Astrocyte (in vitro differentiated cells and primary cell): ENCODE results near the gene PLCL2. TPM values are rescaled to one million over a fixed set of nuclear protein-coding genes. Genes with fewer than 3 reads are reported as not detected.

ENCODE experiments used
- DNase-seq: peaks from one replicate; pipeline ENCODE4 v3.0.0-alpha.2; 2010; ENCODE audit warnings: low read depth
- FAIRE-seq: peaks from 2 replicates; lab custom pipeline; 2011; peaks lifted over from hg19 to GRCh38; lab: Jason Lieb, UNC
- H2AFZ ChIP-seq: 2 replicates; pipeline ENCODE4 v1.6.0; 2012; ENCODE audit warnings: low read depth, low read length, inconsistent platforms
- H3K27ac ChIP-seq: 2 replicates; pipeline ENCODE4 v1.5.1; 2011; ENCODE audit warnings: low read depth, low read length, inconsistent platforms
- H3K27me3 ChIP-seq: 2 replicates; pipeline ENCODE4 v1.6.0; 2011; ENCODE audit warnings: low read length, inconsistent platforms; ENCODE audit not compliant: insufficient read depth
- H3K36me3 ChIP-seq: 2 replicates; pipeline ENCODE4 v1.5.1; 2011; ENCODE audit warnings: low read length, inconsistent platforms; ENCODE audit not compliant: insufficient read depth
- H3K4me1 ChIP-seq: 2 replicates; pipeline ENCODE4 v1.5.1; 2011; ENCODE audit warnings: low read length, inconsistent platforms; ENCODE audit not compliant: insufficient read depth
- H3K4me2 ChIP-seq: 2 replicates; pipeline ENCODE4 v1.6.0; 2012; ENCODE audit warnings: low read length, inconsistent platforms
- H3K4me3 ChIP-seq: 2 replicates; pipeline ENCODE4 v1.5.1; 2011; ENCODE audit warnings: low read depth, mild to moderate bottlenecking, low read length, inconsistent platforms; ENCODE audit not compliant: insufficient read depth
- H3K79me2 ChIP-seq: 2 replicates; pipeline ENCODE4 v1.6.0; 2012; ENCODE audit warnings: mild to moderate bottlenecking, low read length, inconsistent platforms; ENCODE audit not compliant: insufficient read depth
- H3K9ac ChIP-seq: 2 replicates; pipeline ENCODE4 v1.6.0; 2012; ENCODE audit warnings: mild to moderate bottlenecking, low read length, inconsistent platforms
- H3K9me3 ChIP-seq: 2 replicates; pipeline ENCODE4 v1.5.1; 2012; ENCODE audit warnings: low read depth, mild to moderate bottlenecking, low read length, inconsistent platforms; ENCODE audit not compliant: insufficient read depth
- H4K20me1 ChIP-seq: 2 replicates; pipeline ENCODE4 v1.6.0; 2012; ENCODE audit warnings: low read length, inconsistent platforms; ENCODE audit not compliant: insufficient read depth
- H3K27ac Mint-ChIP-seq: one replicate; pipeline ENCODE4 v1.8.0; 2021; ENCODE audit warnings: mild to moderate bottlenecking, mixed read lengths; ENCODE audit not compliant: unreplicated experiment
- H3K27me3 Mint-ChIP-seq: one replicate; pipeline ENCODE4 v1.8.0; 2021; ENCODE audit warnings: low read depth, mixed read lengths; ENCODE audit not compliant: unreplicated experiment
- H3K36me3 Mint-ChIP-seq: one replicate; pipeline ENCODE4 v1.8.0; 2021; ENCODE audit warnings: low read depth, mixed read lengths; ENCODE audit not compliant: unreplicated experiment
- H3K4me1 Mint-ChIP-seq: one replicate; pipeline ENCODE4 v1.8.0; 2021; ENCODE audit warnings: low read depth, mixed read lengths; ENCODE audit not compliant: unreplicated experiment
- H3K4me3 Mint-ChIP-seq: one replicate; pipeline ENCODE4 v1.8.0; 2021; ENCODE audit warnings: mild to moderate bottlenecking, moderate library complexity, mixed read lengths; ENCODE audit not compliant: unreplicated experiment
- H3K9me3 Mint-ChIP-seq: one replicate; pipeline ENCODE4 v1.8.0; 2021; ENCODE audit warnings: mild to moderate bottlenecking, mixed read lengths; ENCODE audit not compliant: unreplicated experiment
- CTCF ChIP-seq: IDR thresholded peaks from 2 replicates; pipeline ENCODE4 v1.5.1; 2011; ENCODE audit warnings: low read depth, mild to moderate bottlenecking, inconsistent platforms, low read length, moderate library complexity; ENCODE audit not compliant: insufficient read depth
- EZH2 ChIP-seq: IDR thresholded peaks from 2 replicates; pipeline ENCODE4 v1.6.1; 2012; ENCODE audit warnings: mild to moderate bottlenecking, low read length, inconsistent platforms; ENCODE audit not compliant: insufficient read depth
- total RNA-seq: library from RNA; stranded (reverse); gene quantifications from 2 replicates; pipeline ENCODE4 v1.2.1, GENCODE V29; 2021

Gene PLCL2
- total RNA-seq, 1 donor from 2014 or later = 3.9 TPM

- no peak overlapping the region for H2AFZ ChIP-seq
- peaks cover 5% of the 10 kb centered on the region for H3K36me3 Mint-ChIP-seq
- H3K27ac ChIP-seq = no peak overlapping the region
- no peak overlapping the region for H3K4me3 ChIP-seq
- H3K27me3 ChIP-seq = no peaks in the 10 kb centered on the region
- H3K4me2 ChIP-seq = no peak overlapping the region
- H3K4me3 Mint-ChIP-seq = no peak overlapping the region
- H3K4me1 ChIP-seq = no peaks in the 10 kb centered on the region
- H3K9me3 Mint-ChIP-seq = peaks cover 12% of the 10 kb centered on the region
- TF ChIP-seq EZH2 (no peak), CTCF (no peak)
- H3K9ac ChIP-seq = no peak overlapping the region
- FAIRE-seq (no peak), DNase-seq (no peak)
- no peaks in the 10 kb centered on the region for H3K79me2 ChIP-seq
- no peaks in the 10 kb centered on the region for H3K36me3 ChIP-seq
- no peaks in the 10 kb centered on the region for H4K20me1 ChIP-seq
- no peaks in the 10 kb centered on the region for H3K4me1 Mint-ChIP-seq
- no peak overlapping the region for H3K27ac Mint-ChIP-seq
- peaks cover 17% of the 10 kb centered on the region for H3K27me3 Mint-ChIP-seq
- no peaks in the 10 kb centered on the region for H3K9me3 ChIP-seq
Measured at GRCh38 chr3:17138246-17139039, 253.7 kb downstream of the PLCL2 start.
